HepG2 (cell line): ENCODE measurements around the gene RFX2. TPM values are rescaled to one million over a fixed set of nuclear protein-coding genes. Genes with fewer than 3 reads are reported as not detected.

Experiments
- ATAC-seq: fragments of 200-7000 bp; cut with Tn5 transposase; 3 replicates; pipeline ENCODE4 v1.9.1; 2020; ENCODE audit warnings: mild to moderate bottlenecking, moderate library complexity
- BruUV-seq: library from RNA; stranded (reverse); fragments of 400-500 nt; replicated peaks from 2 replicates; lab custom pipeline; 2021; lab: Mats Ljungman, UMichigan
- CTCF ChIA-PET: fragments of 300-600 bp; formaldehyde crosslinking; extraction: SDS; loops from one replicate; lab custom pipeline; 2021; ENCODE audit warnings: low total read pairs, inconsistent platforms, low intra/inter-chr PET ratio; lab: Yijun Ruan, JAX
- POLR2A ChIA-PET: fragments of 350-600 bp; sonication (Branson Sonifier 250); formaldehyde crosslinking; loops from one replicate; lab custom pipeline; 2020; ENCODE audit warnings: antibody characterized with exemption, inconsistent platforms; lab: Yijun Ruan, JAX
- DNase-seq: peaks from one replicate; pipeline ENCODE4 v3.0.0-alpha.2; 2015; ENCODE audit warnings: low spot score
- FAIRE-seq: peaks from 3 replicates; lab custom pipeline; 2011; peaks lifted over from hg19 to GRCh38; lab: Jason Lieb, UNC
- H2AFZ ChIP-seq: one replicate; pipeline ENCODE4 v1.6.1; 2011; ENCODE audit warnings: low read length, inconsistent platforms
- H3K27ac ChIP-seq: fragments of 300-600 bp; 3 replicates; pipeline ENCODE4 v1.8.0; 2011; ENCODE audit warnings: mixed run types, mild to moderate bottlenecking, mixed read lengths, low read length, inconsistent platforms; ENCODE audit not compliant: insufficient read depth; ENCODE audit errors: extremely low read length
- H3K27me3 ChIP-seq, 2 experiments: fragments of 200-600 bp in 1 of 2; 2 replicates in 1 of 2; 3 replicates in 1 of 2; pipeline versions ENCODE4 v1.6.0 to v1.8.0; 2011; ENCODE audit warnings: low read length in 2 of 2, mild to moderate bottlenecking in 2 of 2, moderate library complexity in 2 of 2, inconsistent platforms in 1 of 2; ENCODE audit not compliant: insufficient read depth in 2 of 2, control insufficient read depth in 1 of 2
- H3K36me3 ChIP-seq, 2 experiments: fragments of 200-600 bp in 1 of 2; replicated peaks in 1 of 2; 2 replicates in 1 of 2; 3 replicates in 1 of 2; pipeline versions ENCODE4 v1.5.1 to v1.8.0; 2011; ENCODE audit warnings: low read length in 2 of 2, inconsistent platforms in 1 of 2; ENCODE audit not compliant: insufficient read depth in 2 of 2, control insufficient read depth in 1 of 2
- H3K4me1 ChIP-seq: 2 replicates; pipeline ENCODE4 v1.5.1; 2012; ENCODE audit warnings: low read length, inconsistent platforms; ENCODE audit not compliant: insufficient read depth
- H3K4me2 ChIP-seq: 2 replicates; pipeline ENCODE4 v1.6.0; 2011; ENCODE audit warnings: low read depth, low read length, inconsistent platforms
- H3K4me3 ChIP-seq, 3 experiments: fragments of 200-600 bp in 1 of 3; sonication (generic), shearing (Covaris generic) in 1 of 3; replicated peaks in 1 of 3; 2 replicates each; pipeline ENCODE4 v1.5.1; 2011 to 2016; ENCODE audit warnings: low read length in 3 of 3, inconsistent platforms in 2 of 3, low read depth in 2 of 3, mild to moderate bottlenecking in 2 of 3, control low read depth in 1 of 3, mixed read lengths in 1 of 3; ENCODE audit not compliant: insufficient read depth in 1 of 3
- H3K79me2 ChIP-seq: one replicate; pipeline ENCODE4 v1.6.1; 2011; ENCODE audit warnings: low read length, inconsistent platforms; ENCODE audit not compliant: insufficient read depth
- H3K9ac ChIP-seq: 2 replicates; pipeline ENCODE4 v1.6.0; 2011; ENCODE audit warnings: mild to moderate bottlenecking, low read depth, low read length, inconsistent platforms; ENCODE audit not compliant: insufficient read depth
- H3K9me3 ChIP-seq: 2 replicates; pipeline ENCODE4 v1.5.1; 2012; ENCODE audit warnings: mild to moderate bottlenecking, low read length
- H4K20me1 ChIP-seq: 2 replicates; pipeline ENCODE4 v1.6.0; 2011; ENCODE audit warnings: inconsistent platforms, mild to moderate bottlenecking, low read length, moderate library complexity; ENCODE audit not compliant: insufficient read depth
- CENPX ChIP-seq: sonication (generic); formaldehyde crosslinking; IDR thresholded peaks from 2 replicates; pipeline ENCODE4 v1.9.0; 2021; ENCODE audit warnings: mild to moderate bottlenecking, missing genetic modification reagents, moderate library complexity
- DRAP1 ChIP-seq: IDR thresholded peaks from 2 replicates; pipeline ENCODE4 v1.6.1; 2016; ENCODE audit warnings: missing genetic modification reagents, missing compliant biosample characterization
- JUND ChIP-seq: sonication (generic); formaldehyde crosslinking; IDR thresholded peaks from 2 replicates; pipeline ENCODE4 v1.8.0; 2022; ENCODE audit warnings: mild to moderate bottlenecking, missing genetic modification reagents
- MIER3 ChIP-seq: IDR thresholded peaks from 2 replicates; pipeline ENCODE4 v1.6.1; 2016; ENCODE audit warnings: missing compliant biosample characterization, borderline replicate concordance
- MYNN ChIP-seq: sonication (generic); formaldehyde crosslinking; IDR thresholded peaks from 2 replicates; pipeline ENCODE4 v1.4.0; 2020; ENCODE audit warnings: mild to moderate bottlenecking, low read depth, missing genetic modification reagents
- NAIF1 ChIP-seq: sonication (generic); formaldehyde crosslinking; IDR thresholded peaks from 2 replicates; pipeline ENCODE4 v1.5.0; 2020; ENCODE audit warnings: mild to moderate bottlenecking, missing genetic modification reagents, borderline replicate concordance
- PLSCR1 ChIP-seq: sonication (generic); formaldehyde crosslinking; IDR thresholded peaks from 2 replicates; pipeline ENCODE4 v1.5.0; 2020; ENCODE audit warnings: missing genetic modification reagents, mild to moderate bottlenecking, borderline replicate concordance
- ZBTB40 ChIP-seq, 2 experiments: fragments of 450-650 bp in 1 of 2; sonication (generic) in 1 of 2; formaldehyde crosslinking in 1 of 2; IDR thresholded peaks; 2 replicates each; pipeline versions ENCODE4 v1.6.1 to v1.8.0; 2016 to 2022; ENCODE audit warnings: antibody characterized with exemption in 1 of 2, mild to moderate bottlenecking in 1 of 2, missing genetic modification reagents in 1 of 2
- ZNF350 ChIP-seq: sonication (generic); formaldehyde crosslinking; IDR thresholded peaks from 2 replicates; pipeline ENCODE4 v1.4.0; 2020; ENCODE audit warnings: mild to moderate bottlenecking, low read depth, missing genetic modification reagents, borderline replicate concordance
- ZNF362 ChIP-seq: sonication (generic); formaldehyde crosslinking; IDR thresholded peaks from 2 replicates; pipeline ENCODE4 v1.4.0; 2020; ENCODE audit warnings: missing genetic modification reagents, mild to moderate bottlenecking, borderline replicate concordance
- WGBS: methylation state at CpG from one replicate; pipeline ENCODE4 v1.1.6; 2017; ENCODE audit warnings: low lambda C conversion rate; 5-methylcytosine and 5-hydroxymethylcytosine counted together
- in situ Hi-C: cut with HindIII; loops from 2 replicates; pipeline ENCODE4 v1.10.0; 2017; ENCODE audit warnings: low pct_unique_long_range_greater_than_20kb; ENCODE audit not compliant: extremely low pct_ligation_motif_present
- intact Hi-C: fragments of 100-400 bp; cut with micrococcal nuclease; formaldehyde crosslinking; loops from one replicate; pipeline ENCODE4 v1.10.0; 2022; ENCODE audit not compliant: unreplicated experiment
- polyA plus RNA-seq, 8 experiments: library from polyadenylated mRNA; depleted of rRNA in 3 of 8; stranded (reverse) in 7 of 8; unstranded in 1 of 8; fragments of >200 nt; fragmentation: Illumina TruSeq in 4 of 8; extraction: Trizol in 4 of 8; gene quantifications; 2 replicates each; pipeline versions ENCODE4 v1.2.1 to v1.2.3, GENCODE V29; 2011 to 2016; ENCODE audit warnings: low read depth in 4 of 8, missing spikeins in 1 of 8, mixed read lengths in 1 of 8; ENCODE audit not compliant: insufficient read depth in 1 of 8
- total RNA-seq, 5 experiments: library from RNA; depleted of rRNA; stranded (reverse); fragments of >200 nt; fragmentation: Illumina TruSeq; extraction: Trizol; gene quantifications; 2 replicates each; pipeline ENCODE4 v1.2.3, GENCODE V29; 2016; ENCODE audit warnings: low read depth in 1 of 5

The RFX2 gene
- total and polyA plus RNA-seq, 2 of the 13 experiments (the other 11 are each of a cell fraction or from before 2014, with no cell fraction given) = 2.8 to 3.3 TPM

- intact Hi-C loops = no loop called here
- no peak for FAIRE-seq
- ATAC-seq = no peak
- Histone ChIP-seq H4K20me1 (no peaks in the 10 kb centered on the region), H3K9ac (no peak overlapping the region), H2AFZ (no peak overlapping the region), H3K36me3 (no peaks in the 10 kb centered on the region), H3K4me1 (peaks cover 58% of the 10 kb centered on the region), H3K9me3 (no peaks in the 10 kb centered on the region), H3K27me3 (peaks cover 4 to 31% of the 10 kb centered on the region in 2 experiments; a peak in 4 of 5 replicates), H3K4me3 (no peak overlapping the region), H3K4me2 (no peak overlapping the region), H3K27ac (no peak overlapping the region), H3K79me2 (no peaks in the 10 kb centered on the region)
- in situ Hi-C loops = no loop called here
- no peak for DNase-seq
- WGBS = 57% methylated on average over 12 of the region's 13 CpGs
- ChIA-PET POLR2A (no interaction called here), CTCF (no interaction called here)
- BruUV-seq = no TSS peak
- TF ChIP-seq MYNN (CRISPR knock-in tag) (no peak), ZNF362 (no peak), PLSCR1 (CRISPR knock-in tag) (no peak), DRAP1 (CRISPR knock-in tag) (no peak), ZBTB40 (IDR thresholded peaks at IDR 0.05) (no peak), ZBTB40 (CRISPR knock-in tag; IDR thresholded peaks at IDR 0.05) (no peak), MIER3 (CRISPR knock-in tag) (no peak), JUND (CRISPR knock-in tag) (no peak), ZNF350 (CRISPR knock-in tag) (no peak), CENPX (CRISPR knock-in tag) (no peak), NAIF1 (CRISPR knock-in tag) (no peak)
Measured at GRCh38 chr19:6014551-6015135, 95.7 kb downstream of the RFX2 start.
